IMR-90 (cell line): Measurements from ENCODE around the gene DENND1A. TPM values are rescaled to one million over a fixed set of nuclear protein-coding genes. Genes with fewer than 3 reads are reported as not detected.

ENCODE experiments used
- ATAC-seq: fragments of 200-7000 bp; cut with Tn5 transposase; 2 replicates; pipeline ENCODE4 v1.9.1; 2020; ENCODE audit warnings: low read depth, mild to moderate bottlenecking, moderate library complexity
- BruUV-seq: library from RNA; stranded (reverse); fragments of 400-500 nt; replicated peaks from 2 replicates; lab custom pipeline; 2021; lab: Mats Ljungman, UMichigan
- CTCF ChIA-PET: fragments of 300-600 bp; formaldehyde crosslinking; extraction: SDS; loops from one replicate; lab custom pipeline; 2021; ENCODE audit warnings: antibody characterized with exemption; lab: Yijun Ruan, JAX
- POLR2A ChIA-PET: fragments of 300-600 bp; sonication (Branson Sonifier 250); formaldehyde crosslinking; loops from one replicate; lab custom pipeline; 2022; ENCODE audit warnings: antibody characterized with exemption; ENCODE audit not compliant: unreplicated experiment; lab: Charles Lee
- DNase-seq: peaks from one replicate; pipeline ENCODE4 v3.0.0; 2013
- H2AFZ ChIP-seq: replicated peaks from 2 replicates; pipeline ENCODE3; 2013; ENCODE audit warnings: low read length, mild to moderate bottlenecking; ENCODE audit not compliant: poor library complexity
- H2AK5ac ChIP-seq: 2 replicates; pipeline ENCODE4 v1.6.1; 2013; ENCODE audit warnings: low read depth, low read length, inconsistent platforms
- H2AK9ac ChIP-seq: replicated peaks from 2 replicates; pipeline ENCODE3; 2013; ENCODE audit warnings: mild to moderate bottlenecking, low read depth, low read length, moderate library complexity; ENCODE audit not compliant: poor library complexity
- H2BK120ac ChIP-seq: 2 replicates; pipeline ENCODE4 v1.6.1; 2013; ENCODE audit warnings: low read depth, low read length, inconsistent platforms
- H2BK15ac ChIP-seq: 3 replicates; pipeline ENCODE4 v1.6.1; 2013; ENCODE audit warnings: low read depth, low read length, inconsistent platforms
- H2BK20ac ChIP-seq: 2 replicates; pipeline ENCODE4 v1.6.1; 2013; ENCODE audit warnings: low read depth, mild to moderate bottlenecking, inconsistent platforms, low read length, moderate library complexity
- H2BK5ac ChIP-seq: 2 replicates; pipeline ENCODE4 v1.6.1; 2013; ENCODE audit warnings: mild to moderate bottlenecking, low read depth, low read length, inconsistent platforms; ENCODE audit not compliant: poor library complexity, severe bottlenecking
- H3K14ac ChIP-seq: replicated peaks from 2 replicates; pipeline ENCODE4 v1.6.1; 2013; ENCODE audit warnings: low read depth, low read length, inconsistent platforms
- H3K18ac ChIP-seq: 2 replicates; pipeline ENCODE4 v1.6.1; 2013; ENCODE audit warnings: low read depth, low read length, control low read depth
- H3K23ac ChIP-seq: 2 replicates; pipeline ENCODE4 v1.6.1; 2013; ENCODE audit warnings: low read depth, low read length, inconsistent platforms
- H3K27ac ChIP-seq: 2 replicates; pipeline ENCODE4 v1.5.1; 2013; ENCODE audit warnings: mild to moderate bottlenecking, control low read depth, low read length; ENCODE audit not compliant: insufficient read depth
- H3K27me3 ChIP-seq: 2 replicates; pipeline ENCODE4 v1.6.1; 2013; ENCODE audit warnings: low read length; ENCODE audit not compliant: control insufficient read depth, insufficient read depth
- H3K36me3 ChIP-seq: 2 replicates; pipeline ENCODE4 v1.6.1; 2013; ENCODE audit warnings: low read length, mixed read lengths; ENCODE audit not compliant: control insufficient read depth, insufficient read depth
- H3K4ac ChIP-seq: 2 replicates; pipeline ENCODE4 v1.6.1; 2013; ENCODE audit warnings: low read depth, low read length, inconsistent platforms
- H3K4me1 ChIP-seq: 2 replicates; pipeline ENCODE4 v1.6.1; 2013; ENCODE audit warnings: low read length, mixed read lengths; ENCODE audit not compliant: control insufficient read depth, insufficient read depth
- H3K4me2 ChIP-seq: 2 replicates; pipeline ENCODE4 v1.6.1; 2013; ENCODE audit warnings: low read depth, mild to moderate bottlenecking, control low read depth, low read length, moderate library complexity
- H3K4me3 ChIP-seq: 2 replicates; pipeline ENCODE4 v1.5.1; 2013; ENCODE audit warnings: low read depth, mild to moderate bottlenecking, control low read depth, low read length, moderate library complexity; ENCODE audit not compliant: insufficient read depth
- H3K56ac ChIP-seq: 2 replicates; pipeline ENCODE4 v1.6.1; 2013; ENCODE audit warnings: low read length, inconsistent platforms; ENCODE audit not compliant: insufficient read depth; ENCODE audit errors: extremely low read depth
- H3K79me1 ChIP-seq, 2 experiments: 2 replicates each; pipeline ENCODE4 v1.6.1; 2013; ENCODE audit warnings: low read length in 2 of 2, inconsistent platforms in 1 of 2, low read depth in 1 of 2
- H3K9ac ChIP-seq: 2 replicates; pipeline ENCODE4 v1.6.1; 2013; ENCODE audit warnings: low read depth, low read length, control low read depth
- H3K9me1 ChIP-seq: 2 replicates; pipeline ENCODE4 v1.6.1; 2013; ENCODE audit warnings: low read length, inconsistent platforms; ENCODE audit not compliant: insufficient read depth
- H3K9me3 ChIP-seq: 2 replicates; pipeline ENCODE4 v1.6.1; 2013; ENCODE audit warnings: low read length; ENCODE audit not compliant: control insufficient read depth, insufficient read depth
- H4K20me1 ChIP-seq: 2 replicates; pipeline ENCODE4 v1.6.1; 2013; ENCODE audit warnings: low read length, inconsistent platforms; ENCODE audit not compliant: insufficient read depth
- H4K5ac ChIP-seq: 2 replicates; pipeline ENCODE4 v1.6.1; 2013; ENCODE audit warnings: mild to moderate bottlenecking, low read depth, low read length, control low read depth
- H4K8ac ChIP-seq, 2 experiments: 2 replicates each; pipeline ENCODE4 v1.6.1; 2013; ENCODE audit warnings: low read depth in 2 of 2, low read length in 2 of 2, control low read depth in 1 of 2, inconsistent platforms in 1 of 2
- H4K91ac ChIP-seq: 2 replicates; pipeline ENCODE4 v1.6.1; 2013; ENCODE audit warnings: low read depth, low read length, inconsistent platforms; ENCODE audit not compliant: insufficient read depth
- BHLHE40 ChIP-seq: fragments of 150-350 bp; IDR thresholded peaks from 2 replicates; pipeline ENCODE4 v1.6.1; 2016; ENCODE audit warnings: mild to moderate bottlenecking, low read depth, low read length
- CEBPB ChIP-seq: IDR thresholded peaks from 2 replicates; pipeline ENCODE4 v1.6.1; 2012; ENCODE audit warnings: low read depth, low read length, improper control_type of control experiment
- CHD1 ChIP-seq: IDR thresholded peaks from 2 replicates; pipeline ENCODE4 v1.6.1; 2012; ENCODE audit warnings: low read depth, low read length, improper control_type of control experiment
- CTCF ChIP-seq: conservative IDR thresholded peaks from 2 replicates; pipeline ENCODE4 v1.5.1; 2012; ENCODE audit warnings: mild to moderate bottlenecking, low read depth, low read length, improper control_type of control experiment
- FOS ChIP-seq: fragments of 150-350 bp; IDR thresholded peaks from 2 replicates; pipeline ENCODE4 v1.6.1; 2016; ENCODE audit warnings: low read depth, low read length
- MAFK ChIP-seq: IDR thresholded peaks from 2 replicates; pipeline ENCODE4 v1.6.1; 2012; ENCODE audit warnings: low read depth, low read length, improper control_type of control experiment
- MAZ ChIP-seq: IDR thresholded peaks from 2 replicates; pipeline ENCODE4 v1.6.1; 2012; ENCODE audit warnings: low read depth, mild to moderate bottlenecking, low read length, improper control_type of control experiment, moderate library complexity, borderline replicate concordance
- MXI1 ChIP-seq: IDR thresholded peaks from 2 replicates; pipeline ENCODE4 v1.6.1; 2012; ENCODE audit warnings: low read depth, mild to moderate bottlenecking, low read length, moderate library complexity, borderline replicate concordance
- NFE2L2 ChIP-seq: fragments of 150-350 bp; IDR thresholded peaks from 2 replicates; pipeline ENCODE4 v1.6.1; 2016; ENCODE audit warnings: low read depth, mild to moderate bottlenecking, low read length
- POLR2A ChIP-seq: IDR thresholded peaks from 2 replicates; pipeline ENCODE4 v1.6.1; 2012; ENCODE audit warnings: mild to moderate bottlenecking, low read depth, low read length
- RAD21 ChIP-seq: IDR thresholded peaks from 2 replicates; pipeline ENCODE4 v1.6.1; 2012; ENCODE audit warnings: low read length, improper control_type of control experiment
- RCOR1 ChIP-seq: IDR thresholded peaks from 2 replicates; pipeline ENCODE4 v1.6.1; 2012; ENCODE audit warnings: mild to moderate bottlenecking, low read length, improper control_type of control experiment; ENCODE audit not compliant: insufficient replicate concordance
- RFX5 ChIP-seq: IDR thresholded peaks from 2 replicates; pipeline ENCODE4 v1.8.0; 2012; ENCODE audit warnings: low read depth, mild to moderate bottlenecking, low read length, moderate library complexity
- SMC3 ChIP-seq: fragments of 150-350 bp; IDR thresholded peaks from 2 replicates; pipeline ENCODE4 v1.6.1; 2016; ENCODE audit warnings: low read depth, mild to moderate bottlenecking, antibody characterized with exemption, low read length, moderate library complexity
- WGBS, 2 experiments: methylation state at CpG; one replicate each; pipeline versions ENCODE4 v1.1.5 to v1.1.7; 2013; ENCODE audit warnings: missing lambda C conversion rate in 2 of 2; ENCODE audit not compliant: insufficient read length in 1 of 2; ENCODE audit errors: extremely low coverage in 2 of 2; 5-methylcytosine and 5-hydroxymethylcytosine counted together
- dilution Hi-C: fragments of 300-500 bp; cut with HindIII; formaldehyde crosslinking; loops from one replicate; pipeline ENCODE4 v1.14.3; 2018; ENCODE audit warnings: low sequenced_read_pairs; ENCODE audit not compliant: unreplicated experiment
- in situ Hi-C: fragments of 300-500 bp; cut with MboI; formaldehyde crosslinking; loops from 3 replicates; pipeline ENCODE4 v1.14.3; 2019; ENCODE audit warnings: low sequenced_read_pairs, inconsistent platforms, mixed read lengths
- intact Hi-C: fragments of 100-400 bp; cut with micrococcal nuclease; formaldehyde crosslinking; loops from 2 replicates; pipeline ENCODE4 v1.10.0; 2022
- polyA plus RNA-seq, 3 experiments: library from polyadenylated mRNA; depleted of rRNA; stranded (reverse); fragments of >200 nt; gene quantifications; 2 replicates each; pipeline ENCODE4 v1.2.3, GENCODE V29; 2012; ENCODE audit warnings: low replicate concordance in 1 of 3
- total RNA-seq: library from RNA; depleted of rRNA; stranded (reverse); fragments of >200 nt; gene quantifications from 2 replicates; pipeline ENCODE4 v1.2.3, GENCODE V29; 2012
- TF ChIP-seq, protein P1 (sequence below): fragments of 150-350 bp; IDR thresholded peaks from 2 replicates; pipeline ENCODE4 v1.6.1; 2016; ENCODE audit warnings: low read depth, mild to moderate bottlenecking, low read length, moderate library complexity, borderline replicate concordance
- TF ChIP-seq, protein P2 (sequence below): fragments of 150-350 bp; IDR thresholded peaks from 2 replicates; pipeline ENCODE4 v1.6.1; 2017; ENCODE audit warnings: mild to moderate bottlenecking, antibody characterized with exemption, low read length, low read depth

The DENND1A gene
- total and polyA plus RNA-seq, 2 of the 4 experiments (the other 2 are of a cell fraction): 21.4 to 27.6 TPM

DNA sequence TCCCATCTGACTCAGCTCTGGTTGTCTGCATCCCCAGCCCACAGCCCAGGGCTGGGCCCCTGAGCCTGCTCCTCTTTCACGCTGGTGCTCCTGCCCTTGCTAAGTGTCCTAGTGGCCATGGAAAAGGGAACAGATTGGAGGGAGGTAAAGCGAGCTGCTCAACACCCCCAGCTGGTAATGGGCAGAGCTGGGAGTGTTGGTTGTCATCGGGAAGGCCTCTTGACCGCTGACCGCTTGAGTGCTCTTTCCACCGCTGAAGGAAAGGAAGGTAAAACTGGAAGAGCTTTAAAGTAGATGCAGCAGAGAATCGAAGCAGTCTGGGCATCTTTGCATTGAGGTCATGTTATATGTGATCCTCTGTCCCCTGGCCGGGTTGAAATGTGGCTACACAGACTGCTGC lies 513.8 kb downstream of the DENND1A start:
- 97% methylated on average over 5 of the region's 8 CpGs; no CpG with 5 or more reads in 1 of the 2 experiments for WGBS, 2 experiments
- Histone ChIP-seq H3K9ac (no peak overlapping the region), H4K5ac (no peak overlapping the region), H4K91ac (no peak overlapping the region), H4K20me1 (no peaks in the 10 kb centered on the region; the same call in 1 of the 2 replicates), H2BK20ac (no peak overlapping the region), H3K4me3 (no peak overlapping the region), H2AK5ac (no peak overlapping the region), H3K14ac (no peak overlapping the region), H3K79me1 (no peaks in the 10 kb centered on the region), H3K4me1 (no peaks in the 10 kb centered on the region), H3K27me3 (no peaks in the 10 kb centered on the region), H2AK9ac (no peak overlapping the region), H3K9me3 (no peaks in the 10 kb centered on the region), H3K56ac (no peak overlapping the region), H3K18ac (no peak overlapping the region), H2BK15ac (no peak overlapping the region), H2AFZ (peak overlapping the region; percentile 38), H3K23ac (no peak overlapping the region), H3K4ac (no peak overlapping the region), H3K36me3 (no peaks in the 10 kb centered on the region), H2BK120ac (no peak overlapping the region), H3K9me1 (no peaks in the 10 kb centered on the region), H3K27ac (no peak overlapping the region), H3K4me2 (no peak overlapping the region), H4K8ac (no peak overlapping the region), H2BK5ac (no peak overlapping the region)
- POLR2A ChIA-PET: interaction anchor here (0.7 kb wide), 1 partner anchor 840 kb away, joined by 3 read pairs; no protein-coding TSS in a partner anchor
- CTCF ChIA-PET: interaction anchor here (0.8 kb wide), 1 partner anchor 15 kb away, joined by 3 read pairs; no protein-coding TSS in a partner anchor
- TF ChIP-seq MAFK (no peak), RAD21 (no peak), POLR2A (no peak), CHD1 (no peak), MXI1 (no peak), SMC3 (no peak), CTCF (no peak), FOS (no peak), RFX5 (no peak), MAZ (no peak), RCOR1 (no peak), BHLHE40 (no peak), NFE2L2 (no peak), CEBPB (no peak)
- TF ChIP-seq, protein P1, sequence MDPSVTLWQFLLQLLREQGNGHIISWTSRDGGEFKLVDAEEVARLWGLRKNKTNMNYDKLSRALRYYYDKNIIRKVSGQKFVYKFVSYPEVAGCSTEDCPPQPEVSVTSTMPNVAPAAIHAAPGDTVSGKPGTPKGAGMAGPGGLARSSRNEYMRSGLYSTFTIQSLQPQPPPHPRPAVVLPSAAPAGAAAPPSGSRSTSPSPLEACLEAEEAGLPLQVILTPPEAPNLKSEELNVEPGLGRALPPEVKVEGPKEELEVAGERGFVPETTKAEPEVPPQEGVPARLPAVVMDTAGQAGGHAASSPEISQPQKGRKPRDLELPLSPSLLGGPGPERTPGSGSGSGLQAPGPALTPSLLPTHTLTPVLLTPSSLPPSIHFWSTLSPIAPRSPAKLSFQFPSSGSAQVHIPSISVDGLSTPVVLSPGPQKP: no peak
- TF ChIP-seq, protein P2, sequence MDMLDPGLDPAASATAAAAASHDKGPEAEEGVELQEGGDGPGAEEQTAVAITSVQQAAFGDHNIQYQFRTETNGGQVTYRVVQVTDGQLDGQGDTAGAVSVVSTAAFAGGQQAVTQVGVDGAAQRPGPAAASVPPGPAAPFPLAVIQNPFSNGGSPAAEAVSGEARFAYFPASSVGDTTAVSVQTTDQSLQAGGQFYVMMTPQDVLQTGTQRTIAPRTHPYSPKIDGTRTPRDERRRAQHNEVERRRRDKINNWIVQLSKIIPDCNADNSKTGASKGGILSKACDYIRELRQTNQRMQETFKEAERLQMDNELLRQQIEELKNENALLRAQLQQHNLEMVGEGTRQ: no peak
- intact Hi-C loops (no loop called here), dilution Hi-C loops (no loop called here), in situ Hi-C loops (no loop called here)
- no peak for ATAC-seq
- BruUV-seq: no TSS peak
- DNase-seq: no peak
